HepG2 (cell line): ENCODE results near the gene URI1.

Source experiments
- ASH2L ChIP-seq: fragments of 300-600, 200-600 bp; sonication (generic); IDR thresholded peaks from 2 replicates; pipeline ENCODE4 v1.7.0; 2017; ENCODE audit warnings: low read depth, mild to moderate bottlenecking, moderate library complexity, mixed read lengths, low read length; ENCODE audit not compliant: insufficient read length
- CTCF ChIP-seq: sonication (generic); formaldehyde crosslinking; IDR thresholded peaks from 2 replicates; pipeline ENCODE4 v1.5.0; 2020; ENCODE audit warnings: mild to moderate bottlenecking, missing genetic modification reagents, moderate library complexity
- FOXA3 ChIP-seq: IDR thresholded peaks from 2 replicates; pipeline ENCODE4 v1.6.1; 2016; ENCODE audit warnings: missing genetic modification reagents, missing compliant biosample characterization
- HOXA9 ChIP-seq: sonication (generic); formaldehyde crosslinking; IDR thresholded peaks from 2 replicates; pipeline ENCODE4 v1.8.1; 2022; ENCODE audit warnings: missing genetic modification reagents, mild to moderate bottlenecking, moderate library complexity, borderline replicate concordance
- JUNB ChIP-seq: sonication (generic); formaldehyde crosslinking; IDR thresholded peaks from 2 replicates; pipeline ENCODE4 v1.8.0; 2022; ENCODE audit warnings: missing genetic modification reagents, mild to moderate bottlenecking, borderline replicate concordance
- KAT7 ChIP-seq: IDR thresholded peaks from 2 replicates; pipeline ENCODE4 v1.6.1; 2018; ENCODE audit warnings: borderline replicate concordance, missing compliant biosample characterization
- KDM5B ChIP-seq: sonication (generic); formaldehyde crosslinking; IDR thresholded peaks from 2 replicates; pipeline ENCODE4 v1.4.0; 2020; ENCODE audit warnings: missing genetic modification reagents, mild to moderate bottlenecking, borderline replicate concordance
- KLF11 ChIP-seq: IDR thresholded peaks from 2 replicates; pipeline ENCODE4 v1.6.1; 2016; ENCODE audit warnings: missing compliant biosample characterization
- POLR2A ChIP-seq, 2 experiments: IDR thresholded peaks; 2 replicates each; pipeline ENCODE4 v1.6.1; 2011; ENCODE audit warnings: low read depth in 2 of 2, low read length in 2 of 2, mild to moderate bottlenecking in 1 of 2, moderate library complexity in 1 of 2; ENCODE audit not compliant: insufficient read depth in 1 of 2
- REPIN1 ChIP-seq: sonication (generic); formaldehyde crosslinking; IDR thresholded peaks from 2 replicates; pipeline ENCODE4 v1.8.0; 2022; ENCODE audit warnings: missing genetic modification reagents, low read depth, mild to moderate bottlenecking, borderline replicate concordance
- RXRA ChIP-seq: sonication (generic); formaldehyde crosslinking; IDR thresholded peaks from 2 replicates; pipeline ENCODE4 v1.5.1; 2020; ENCODE audit warnings: missing genetic modification reagents
- USF2 ChIP-seq, 2 experiments: sonication (generic) in 1 of 2; formaldehyde crosslinking in 1 of 2; IDR thresholded peaks; 2 replicates each; pipeline versions ENCODE4 v1.5.1 to v1.6.1; 2011 to 2020; ENCODE audit warnings: borderline replicate concordance in 1 of 2, low read depth in 1 of 2, low read length in 1 of 2, mild to moderate bottlenecking in 1 of 2, missing genetic modification reagents in 1 of 2, moderate library complexity in 1 of 2
- ZNF772 ChIP-seq: sonication (generic); formaldehyde crosslinking; IDR thresholded peaks from 2 replicates; pipeline ENCODE4 v1.5.0; 2020; ENCODE audit warnings: mild to moderate bottlenecking, missing genetic modification reagents

- TF ChIP-seq REPIN1 (CRISPR knock-in tag) (no peak), ZNF772 (CRISPR knock-in tag) (no peak), KAT7 (no peak), ASH2L (no peak), KLF11 (CRISPR knock-in tag) (no peak), USF2 (IDR thresholded peaks at IDR 0.05; ENCODE audit: low read depth, low read length) (no peak), USF2 (CRISPR knock-in tag; IDR thresholded peaks at IDR 0.05; ENCODE audit: borderline replicate concordance) (no peak), CTCF (no peak), KDM5B (CRISPR knock-in tag) (no peak), FOXA3 (CRISPR knock-in tag) (no peak), JUNB (CRISPR knock-in tag) (no peak), RXRA (CRISPR knock-in tag) (no peak), HOXA9 (CRISPR knock-in tag) (no peak), POLR2A (IDR thresholded peaks at IDR 0.05; ENCODE audit: insufficient read depth in 1 of 2, low read depth in 2 of 2, low read length in 2 of 2) (no peak)
Observed at GRCh38 chr19:30008169-30008568, 66.1 kb downstream of the URI1 start.
